Stimulated activated CD8-positive, alpha-beta memory T cell treated with anti-CD3 and anti-CD28 coated beads, Interleukin-7, amount 100 ng/mL, for 4 hours (primary cell): ENCODE data around the gene FAR2.
"Not testable (repeated sequence)": the region's sequence is repeated elsewhere in the genome, so short reads cannot be mapped to it uniquely, and the experiment has no call there.

Source experiments
- DNase-seq, 2 donors: peaks; one replicate each; pipeline ENCODE4 v3.0.0-alpha.2; 2020; ENCODE audit warnings: low read depth in 2 of 2

Gene FAR2

GRCh38 chr12:29152981-29153630 lies 4.0 kb downstream of the FAR2 start:
- no peak for DNase-seq

- no peak for DNase-seq
Observed at GRCh38 chr12:29155079-29155478, 6.0 kb downstream of the FAR2 start.

- no peak for DNase-seq
Observed at GRCh38 chr12:29157486-29157946, 8.4 kb downstream of the FAR2 start.

- no peak for DNase-seq
Observed at GRCh38 chr12:29158115-29158763, 9.2 kb downstream of the FAR2 start.

- DNase-seq = no peak
Observed at GRCh38 chr12:29159661-29160060, 10.6 kb downstream of the FAR2 start.

- no peak for DNase-seq
Observed at GRCh38 chr12:29160230-29160629, 11.2 kb downstream of the FAR2 start.

- no peak for DNase-seq
Observed at GRCh38 chr12:29163146-29163545, 14.1 kb downstream of the FAR2 start.

GRCh38 chr12:29164477-29165393 lies 15.7 kb downstream of the FAR2 start:
- no peak for DNase-seq

- DNase-seq = no peak
Observed at GRCh38 chr12:29167445-29167844, 18.4 kb downstream of the FAR2 start.

GRCh38 chr12:29167988-29168387 lies 18.9 kb downstream of the FAR2 start:
- no peak for DNase-seq

GRCh38 chr12:29169978-29170377 lies 20.9 kb downstream of the FAR2 start:
- DNase-seq = not testable (repeated sequence)

- DNase-seq = not testable (repeated sequence)
Observed at GRCh38 chr12:29170478-29171084, 21.5 kb downstream of the FAR2 start.

GRCh38 chr12:29171421-29172258 lies 22.6 kb downstream of the FAR2 start:
- no peak for DNase-seq

GRCh38 chr12:29176941-29177340 lies 27.9 kb downstream of the FAR2 start:
- no peak for DNase-seq

GRCh38 chr12:29182247-29182646 lies 33.2 kb downstream of the FAR2 start:
- not testable (repeated sequence) for DNase-seq

GRCh38 chr12:29187756-29188155 lies 38.7 kb downstream of the FAR2 start:
- no peak for DNase-seq

GRCh38 chr12:29191267-29191850 lies 42.3 kb downstream of the FAR2 start:
- no peak for DNase-seq

- DNase-seq = no peak
Observed at GRCh38 chr12:29198901-29199300, 49.8 kb downstream of the FAR2 start.

GRCh38 chr12:29200586-29200985 lies 51.5 kb downstream of the FAR2 start:
- DNase-seq = no peak

GRCh38 chr12:29201296-29201695 lies 52.2 kb downstream of the FAR2 start:
- no peak for DNase-seq

GRCh38 chr12:29201746-29202145 lies 52.7 kb downstream of the FAR2 start:
- DNase-seq = no peak
